ENCODE measurements around the gene FHOD1. TPM values are rescaled to one million over a fixed set of nuclear protein-coding genes. Genes with fewer than 3 reads are reported as not detected.

The FHOD1 gene
- total and polyA plus RNA-seq, 2 of the 13 experiments (the other 11 are each of a cell fraction or from before 2014, with no cell fraction given) = 20.0 to 20.8 TPM

GRCh38 chr16:67187175-67187890, 59.9 kb downstream of the FHOD1 start:
- Histone ChIP-seq H3K36me3 (replicated peaks in 1 of 2; ENCODE audit: control insufficient read depth in 1 of 2, insufficient read depth in 2 of 2, low read length in 2 of 2) (no peaks in the 10 kb centered on the region), H4K20me1 (ENCODE audit: insufficient read depth, low read length) (no peaks in the 10 kb centered on the region; the same call in 1 of the 2 replicates), H3K4me2 (ENCODE audit: low read depth, low read length) (no peak overlapping the region), H3K4me3 (replicated peaks in 1 of 3; ENCODE audit: insufficient read depth in 1 of 3, low read depth in 2 of 3, low read length in 3 of 3) (no peak overlapping the region), H3K9me3 (ENCODE audit: low read length) (no peaks in the 10 kb centered on the region), H3K9ac (ENCODE audit: insufficient read depth, low read depth, low read length) (no peak overlapping the region), H3K79me2 (ENCODE audit: insufficient read depth, low read length) (peaks cover 3% of the 10 kb centered on the region), H3K27me3 (ENCODE audit: control insufficient read depth in 1 of 2, insufficient read depth in 2 of 2, low read length in 2 of 2) (peaks cover 7 to 10% of the 10 kb centered on the region in 2 experiments; a peak in 2 of 5 replicates), H3K4me1 (ENCODE audit: insufficient read depth, low read length) (peaks cover 61% of the 10 kb centered on the region), H2AFZ (ENCODE audit: low read length) (no peak overlapping the region), H3K27ac (ENCODE audit: extremely low read length, insufficient read depth, low read length) (no peak overlapping the region)
- no TSS peak for BruUV-seq (replicated peaks)
- ATAC-seq (no peak), DNase-seq (ENCODE audit: low spot score) (no peak), FAIRE-seq (no peak)
- ChIA-PET POLR2A (interaction anchor here (1.0 kb wide), 1 partner anchor 17 kb away, joined by 3 read pairs; the partner anchor contains the start of gene NOL3), CTCF (ENCODE audit: low intra/inter-chr PET ratio, low total read pairs) (interaction anchor here (2.5 kb wide), 1 partner anchor 13 kb away, joined by 5 read pairs; no protein-coding TSS in a partner anchor)
- intact Hi-C loops (cut with micrococcal nuclease; ENCODE audit: unreplicated experiment) = loop anchor here (5.0 kb wide), 1 partner anchor 40 kb away; the partner anchor contains the start of gene TMEM208
- no peak for TF ChIP-seq MYNN (CRISPR knock-in tag; IDR thresholded peaks at IDR 0.05; ENCODE audit: low read depth)
- WGBS (ENCODE audit: low lambda C conversion rate) = 51% methylated on average over 13 of the region's 26 CpGs
- in situ Hi-C loops (cut with HindIII; ENCODE audit: extremely low pct_ligation_motif_present, low pct_unique_long_range_greater_than_20kb) = loop anchor here (5.0 kb wide), 1 partner anchor 210 kb away; no protein-coding TSS in a partner anchor

GRCh38 chr16:67186550-67186950, 60.7 kb downstream of the FHOD1 start:
- Histone ChIP-seq H3K4me3 (replicated peaks in 1 of 3; ENCODE audit: insufficient read depth in 1 of 3, low read depth in 2 of 3, low read length in 3 of 3) (no peak overlapping the region), H3K27ac (ENCODE audit: extremely low read length, insufficient read depth, low read length) (no peak overlapping the region), H4K20me1 (ENCODE audit: insufficient read depth, low read length) (no peaks in the 10 kb centered on the region), H3K9me3 (ENCODE audit: low read length) (no peaks in the 10 kb centered on the region), H3K4me1 (ENCODE audit: insufficient read depth, low read length) (peaks cover 61% of the 10 kb centered on the region), H3K4me2 (ENCODE audit: low read depth, low read length) (no peak overlapping the region), H3K27me3 (ENCODE audit: control insufficient read depth in 1 of 2, insufficient read depth in 2 of 2, low read length in 2 of 2) (peaks cover 7 to 10% of the 10 kb centered on the region in 2 experiments; a peak in 2 of 5 replicates), H3K36me3 (replicated peaks in 1 of 2; ENCODE audit: control insufficient read depth in 1 of 2, insufficient read depth in 2 of 2, low read length in 2 of 2) (no peaks in the 10 kb centered on the region), H3K9ac (ENCODE audit: insufficient read depth, low read depth, low read length) (no peak overlapping the region), H2AFZ (ENCODE audit: low read length) (no peak overlapping the region), H3K79me2 (ENCODE audit: insufficient read depth, low read length) (no peaks in the 10 kb centered on the region)
- no peak for ATAC-seq
- no TSS peak for BruUV-seq (replicated peaks)
- DNase-seq (ENCODE audit: low spot score) = no peak
- WGBS (ENCODE audit: low lambda C conversion rate) = 3% methylated on average over 4 of the region's 5 CpGs
- ChIA-PET CTCF (ENCODE audit: low intra/inter-chr PET ratio, low total read pairs) (interaction anchor here (1.6 to 2.5 kb wide), 3 partner anchors 12 to 239 kb away, joined by 5 to 12 read pairs (median 6); no protein-coding TSS in a partner anchor), POLR2A (interaction anchor here (1.0 kb wide), 1 partner anchor 16 kb away, joined by 3 read pairs; the partner anchor contains the start of gene NOL3)
- no peak for FAIRE-seq
- TF ChIP-seq ZNF605 (CRISPR knock-in tag; IDR thresholded peaks at IDR 0.05) (0 out of 2 replicates have a peak, but pooled peaks have one; percentile 21), HDAC6 (IDR thresholded peaks at IDR 0.05; ENCODE audit: low read depth, low read length) (no peak), AGO2 (optimal IDR thresholded peaks at IDR 0.05; ENCODE audit: low read depth, low read length) (no peak), ZNF329 (CRISPR knock-in tag; IDR thresholded peaks at IDR 0.05; ENCODE audit: low read depth) (no peak), ZNF335 (CRISPR knock-in tag; IDR thresholded peaks at IDR 0.05) (no peak), SMAD1 (CRISPR knock-in tag; IDR thresholded peaks at IDR 0.05; ENCODE audit: borderline replicate concordance, low read depth) (no peak), ZC3H13 (CRISPR knock-in tag; IDR thresholded peaks at IDR 0.05) (0 out of 2 replicates have a peak, but pooled peaks have one; percentile 6), NFIB (CRISPR knock-in tag; IDR thresholded peaks at IDR 0.05; ENCODE audit: borderline replicate concordance) (peak; percentile 88; the same call in 1 of the 2 replicates), SIX1 (CRISPR knock-in tag; IDR thresholded peaks at IDR 0.05; ENCODE audit: borderline replicate concordance) (no peak), ZNF564 (CRISPR knock-in tag; IDR thresholded peaks at IDR 0.05) (no peak), ZNF281 (CRISPR knock-in tag; IDR thresholded peaks at IDR 0.05; ENCODE audit: borderline replicate concordance) (peak; percentile 60; the same call in 1 of the 2 replicates), ZSCAN12 (CRISPR knock-in tag; IDR thresholded peaks at IDR 0.05) (no peak), ZNF292 (CRISPR knock-in tag; IDR thresholded peaks at IDR 0.05; ENCODE audit: borderline replicate concordance, low read depth) (no peak)
- in situ Hi-C loops (cut with HindIII; ENCODE audit: extremely low pct_ligation_motif_present, low pct_unique_long_range_greater_than_20kb) (loop anchor here (5.0 kb wide), 1 partner anchor 209 kb away; no protein-coding TSS in a partner anchor), intact Hi-C loops (cut with micrococcal nuclease; ENCODE audit: unreplicated experiment) (loop anchor here (5.0 kb wide), 1 partner anchor 41 kb away; the partner anchor contains the start of gene TMEM208)
